Liver (tissue), 9 donors: ENCODE results near the gene HOXB8. TPM values are rescaled to one million over a fixed set of nuclear protein-coding genes. Genes with fewer than 3 reads are reported as not detected.
A peak's percentile ranks its signal among the peaks of the same experiment; 100 is the strongest.

Experiments
- DNase-seq: peaks from one replicate; pipeline ENCODE4 v3.0.0-alpha.2; 2017; ENCODE audit warnings: low spot score
- H3K27ac ChIP-seq, 2 donors: one replicate each; pipeline ENCODE4 v1.7.0; 2013; ENCODE audit warnings: inconsistent platforms in 2 of 2, low read length in 2 of 2, control low read depth in 1 of 2, low read depth in 1 of 2, mild to moderate bottlenecking in 1 of 2
- H3K27me3 ChIP-seq, 4 donors: one replicate each; pipeline versions ENCODE4 v1.6.1 to v1.7.0; 2013; ENCODE audit warnings: low read length in 3 of 4, inconsistent platforms in 1 of 4, mild to moderate bottlenecking in 1 of 4, moderate library complexity in 1 of 4; ENCODE audit not compliant: control insufficient read depth in 4 of 4, insufficient read depth in 4 of 4
- H3K36me3 ChIP-seq, 4 donors: one replicate each; pipeline versions ENCODE4 v1.6.1 to v1.7.0; 2013; ENCODE audit warnings: low read length in 3 of 4, mild to moderate bottlenecking in 3 of 4, low read depth in 1 of 4, moderate library complexity in 1 of 4; ENCODE audit not compliant: control insufficient read depth in 4 of 4, insufficient read depth in 3 of 4
- H3K4me1 ChIP-seq, 4 donors: one replicate each; pipeline versions ENCODE4 v1.6.1 to v1.7.0; 2013; ENCODE audit warnings: low read length in 3 of 4, mild to moderate bottlenecking in 3 of 4, moderate library complexity in 1 of 4; ENCODE audit not compliant: control insufficient read depth in 4 of 4, insufficient read depth in 4 of 4
- H3K4me3 ChIP-seq, 3 donors: one replicate each; pipeline versions ENCODE4 v1.6.1 to v1.7.0; 2013; ENCODE audit warnings: low read length in 3 of 3, control low read depth in 1 of 3, low read depth in 1 of 3, mild to moderate bottlenecking in 1 of 3
- H3K9ac ChIP-seq, 2 donors: one replicate each; pipeline ENCODE4 v1.7.0; 2013; ENCODE audit warnings: low read length in 2 of 2, mild to moderate bottlenecking in 2 of 2, moderate library complexity in 2 of 2, control low read depth in 1 of 2, low read depth in 1 of 2
- H3K9me3 ChIP-seq, 4 donors: one replicate each; pipeline versions ENCODE4 v1.6.1 to v1.7.0; 2013; ENCODE audit warnings: low read length in 3 of 4; ENCODE audit not compliant: control insufficient read depth in 4 of 4
- ATF3 ChIP-seq: IDR thresholded peaks from 2 replicates; pipeline ENCODE4 v1.6.1; 2016; ENCODE audit warnings: antibody characterized with exemption
- CTCF ChIP-seq: fragments of 150-350 bp; IDR thresholded peaks from 2 replicates; pipeline ENCODE4 v1.5.1; 2017; ENCODE audit warnings: improper control_type of control experiment, low read depth, low read length; ENCODE audit not compliant: missing input control
- EGR1 ChIP-seq, 2 donors: IDR thresholded peaks; 2 replicates each; pipeline ENCODE4 v1.6.1; 2016 to 2018; ENCODE audit warnings: antibody characterized with exemption in 2 of 2, low read depth in 2 of 2
- FOXA1 ChIP-seq: IDR thresholded peaks from 2 replicates; pipeline ENCODE4 v1.6.1; 2016; ENCODE audit warnings: antibody characterized with exemption
- FOXA2 ChIP-seq: IDR thresholded peaks from 2 replicates; pipeline ENCODE4 v1.6.1; 2016; ENCODE audit warnings: antibody characterized with exemption
- GABPA ChIP-seq, 2 donors: IDR thresholded peaks in 1 of 2; conservative IDR thresholded peaks in 1 of 2; 2 replicates each; pipeline ENCODE4 v1.6.1; 2016; ENCODE audit warnings: antibody characterized with exemption in 2 of 2, mild to moderate bottlenecking in 1 of 2, moderate library complexity in 1 of 2
- HNF4A ChIP-seq, 2 donors: conservative IDR thresholded peaks; 2 replicates each; pipeline ENCODE4 v1.6.1; 2016; ENCODE audit warnings: antibody characterized with exemption in 2 of 2, mild to moderate bottlenecking in 2 of 2
- HNF4G ChIP-seq: IDR thresholded peaks from 2 replicates; pipeline ENCODE4 v1.6.1; 2016; ENCODE audit warnings: antibody characterized with exemption
- JUND ChIP-seq, 2 donors: IDR thresholded peaks; 2 replicates each; pipeline ENCODE4 v1.6.1; 2016; ENCODE audit warnings: antibody characterized with exemption in 2 of 2
- MAX ChIP-seq: IDR thresholded peaks from 2 replicates; pipeline ENCODE4 v1.6.1; 2016; ENCODE audit warnings: antibody characterized with exemption
- NR2F2 ChIP-seq: IDR thresholded peaks from 2 replicates; pipeline ENCODE4 v1.6.1; 2016; ENCODE audit warnings: antibody characterized with exemption
- RAD21 ChIP-seq, 2 donors: IDR thresholded peaks; 2 replicates each; pipeline ENCODE4 v1.6.1; 2016; ENCODE audit warnings: antibody characterized with exemption in 2 of 2, mild to moderate bottlenecking in 2 of 2
- RXRA ChIP-seq, 2 donors: IDR thresholded peaks; 2 replicates each; pipeline ENCODE4 v1.6.1; 2017 to 2018; ENCODE audit warnings: antibody characterized with exemption in 2 of 2, mild to moderate bottlenecking in 1 of 2
- SP1 ChIP-seq: IDR thresholded peaks from 2 replicates; pipeline ENCODE4 v1.6.1; 2018; ENCODE audit warnings: antibody characterized with exemption, mild to moderate bottlenecking
- TAF1 ChIP-seq: conservative IDR thresholded peaks from 2 replicates; pipeline ENCODE4 v1.6.1; 2016; ENCODE audit warnings: antibody characterized with exemption, mild to moderate bottlenecking
- YY1 ChIP-seq: IDR thresholded peaks from 2 replicates; pipeline ENCODE4 v1.6.1; 2016; ENCODE audit warnings: antibody characterized with exemption, mild to moderate bottlenecking
- WGBS: extraction: QIAGEN DNeasy Blood & Tissue Kit; methylation state at CpG from one replicate; pipeline ENCODE4 v1.1.7; 2013; 5-methylcytosine and 5-hydroxymethylcytosine counted together
- polyA plus RNA-seq, 2 donors: library from polyadenylated mRNA; stranded (reverse) in 1 of 2; unstranded in 1 of 2; fragments of 200-250 nt in 1 of 2; fragments of >200 nt in 1 of 2; fragmentation: Nextera tagmentation in 1 of 2; extraction: Ambion mirVana in 1 of 2; gene quantifications; one replicate each; pipeline versions ENCODE4 v1.2.1 to v1.2.3, GENCODE V29; 2013 to 2015
- total RNA-seq, 2 donors: library from RNA; depleted of rRNA; stranded (reverse); fragments of >200 nt; gene quantifications; one replicate each; pipeline ENCODE4 v1.2.3, GENCODE V29; 2014
- TF ChIP-seq, protein P1 (sequence below): IDR thresholded peaks from 2 replicates; pipeline ENCODE4 v1.6.1; 2016; ENCODE audit warnings: antibody characterized with exemption, mild to moderate bottlenecking
- TF ChIP-seq, protein P2 (sequence below): IDR thresholded peaks from 2 replicates; pipeline ENCODE4 v1.6.1; 2016; ENCODE audit warnings: antibody characterized with exemption
- donor health status: healthy.
- donor health status: healthy.
- donor health status: healthy.
- donor health status: healthy.
- donor health status: healthy.

The HOXB8 gene
- total and polyA plus RNA-seq, 4 donors = not detected

GRCh38 chr17:48624544-48625494, 9.7 kb upstream of the HOXB8 start:
- Histone ChIP-seq H3K27me3 (peaks cover 4 to 52% (median 38%) of the 10 kb centered on the region in 4 donors), H3K4me3 (peak overlapping the region in 1 of 3 donors; percentile 39), H3K27ac (no peak overlapping the region), H3K36me3 (no peaks in the 10 kb centered on the region), H3K9me3 (no peaks in the 10 kb centered on the region), H3K4me1 (peaks cover 7 to 14% (median 13%) of the 10 kb centered on the region in 4 donors), H3K9ac (no peak overlapping the region)
- TF ChIP-seq RXRA (IDR thresholded peaks at IDR 0.05) (no peak), RAD21 (IDR thresholded peaks at IDR 0.05) (no peak), ATF3 (no peak), SP1 (no peak), NR2F2 (no peak), MAX (no peak), EGR1 (IDR thresholded peaks at IDR 0.05; ENCODE audit: low read depth in 2 of 2) (no peak), GABPA (IDR thresholded peaks at IDR 0.05 in 1 of 2, conservative IDR thresholded peaks at IDR 0.05 in 1 of 2) (no peak), HNF4A (conservative IDR thresholded peaks at IDR 0.05) (no peak), HNF4G (no peak), YY1 (no peak), TAF1 (no peak), FOXA2 (no peak)
- TF ChIP-seq, protein P1, sequence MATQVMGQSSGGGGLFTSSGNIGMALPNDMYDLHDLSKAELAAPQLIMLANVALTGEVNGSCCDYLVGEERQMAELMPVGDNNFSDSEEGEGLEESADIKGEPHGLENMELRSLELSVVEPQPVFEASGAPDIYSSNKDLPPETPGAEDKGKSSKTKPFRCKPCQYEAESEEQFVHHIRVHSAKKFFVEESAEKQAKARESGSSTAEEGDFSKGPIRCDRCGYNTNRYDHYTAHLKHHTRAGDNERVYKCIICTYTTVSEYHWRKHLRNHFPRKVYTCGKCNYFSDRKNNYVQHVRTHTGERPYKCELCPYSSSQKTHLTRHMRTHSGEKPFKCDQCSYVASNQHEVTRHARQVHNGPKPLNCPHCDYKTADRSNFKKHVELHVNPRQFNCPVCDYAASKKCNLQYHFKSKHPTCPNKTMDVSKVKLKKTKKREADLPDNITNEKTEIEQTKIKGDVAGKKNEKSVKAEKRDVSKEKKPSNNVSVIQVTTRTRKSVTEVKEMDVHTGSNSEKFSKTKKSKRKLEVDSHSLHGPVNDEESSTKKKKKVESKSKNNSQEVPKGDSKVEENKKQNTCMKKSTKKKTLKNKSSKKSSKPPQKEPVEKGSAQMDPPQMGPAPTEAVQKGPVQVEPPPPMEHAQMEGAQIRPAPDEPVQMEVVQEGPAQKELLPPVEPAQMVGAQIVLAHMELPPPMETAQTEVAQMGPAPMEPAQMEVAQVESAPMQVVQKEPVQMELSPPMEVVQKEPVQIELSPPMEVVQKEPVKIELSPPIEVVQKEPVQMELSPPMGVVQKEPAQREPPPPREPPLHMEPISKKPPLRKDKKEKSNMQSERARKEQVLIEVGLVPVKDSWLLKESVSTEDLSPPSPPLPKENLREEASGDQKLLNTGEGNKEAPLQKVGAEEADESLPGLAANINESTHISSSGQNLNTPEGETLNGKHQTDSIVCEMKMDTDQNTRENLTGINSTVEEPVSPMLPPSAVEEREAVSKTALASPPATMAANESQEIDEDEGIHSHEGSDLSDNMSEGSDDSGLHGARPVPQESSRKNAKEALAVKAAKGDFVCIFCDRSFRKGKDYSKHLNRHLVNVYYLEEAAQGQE = no peak
- 3% methylated on average over 66 of the region's 66 CpGs for WGBS
- DNase-seq = no peak

DNA sequence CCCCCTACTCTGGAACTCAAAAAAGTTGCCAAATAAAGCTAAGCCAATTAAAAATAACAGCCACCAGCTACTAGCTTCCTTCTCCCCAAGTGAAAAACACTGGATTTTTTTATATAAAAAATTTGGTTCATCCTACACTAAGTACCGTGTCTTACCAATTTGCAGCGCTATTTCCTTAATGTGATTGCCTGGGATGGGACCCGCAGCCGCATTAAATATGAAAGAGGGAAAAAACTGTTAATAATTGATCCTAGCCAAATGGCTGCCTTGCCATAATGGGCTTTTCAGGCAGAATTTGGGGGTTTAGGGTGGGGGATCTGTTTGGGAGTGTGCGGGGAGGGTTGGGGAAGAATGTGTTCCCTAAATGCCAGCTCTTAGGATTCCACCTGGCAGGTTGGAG, 9.0 kb upstream of the HOXB8 start:
- H3K27me3 ChIP-seq = peaks cover 4 to 50% (median 35%) of the 10 kb centered on the region in 4 donors
- H3K9me3 ChIP-seq = no peaks in the 10 kb centered on the region
- no peak for DNase-seq
- peaks cover 7 to 14% (median 13%) of the 10 kb centered on the region in 4 donors for H3K4me1 ChIP-seq
- no peak overlapping the region for H3K27ac ChIP-seq
- WGBS = 18% methylated on average over 5 of the region's 5 CpGs
- TF ChIP-seq ATF3 (no peak), HNF4G (no peak), YY1 (no peak), RAD21 (IDR thresholded peaks at IDR 0.05) (no peak), NR2F2 (no peak), EGR1 (IDR thresholded peaks at IDR 0.05; ENCODE audit: low read depth in 2 of 2) (no peak), TAF1 (no peak), RXRA (IDR thresholded peaks at IDR 0.05) (no peak), FOXA2 (no peak), FOXA1 (no peak), CTCF (no peak), SP1 (no peak), GABPA (IDR thresholded peaks at IDR 0.05 in 1 of 2, conservative IDR thresholded peaks at IDR 0.05 in 1 of 2) (no peak), JUND (IDR thresholded peaks at IDR 0.05) (no peak), MAX (no peak), HNF4A (conservative IDR thresholded peaks at IDR 0.05) (no peak)
- TF ChIP-seq, protein P2, sequence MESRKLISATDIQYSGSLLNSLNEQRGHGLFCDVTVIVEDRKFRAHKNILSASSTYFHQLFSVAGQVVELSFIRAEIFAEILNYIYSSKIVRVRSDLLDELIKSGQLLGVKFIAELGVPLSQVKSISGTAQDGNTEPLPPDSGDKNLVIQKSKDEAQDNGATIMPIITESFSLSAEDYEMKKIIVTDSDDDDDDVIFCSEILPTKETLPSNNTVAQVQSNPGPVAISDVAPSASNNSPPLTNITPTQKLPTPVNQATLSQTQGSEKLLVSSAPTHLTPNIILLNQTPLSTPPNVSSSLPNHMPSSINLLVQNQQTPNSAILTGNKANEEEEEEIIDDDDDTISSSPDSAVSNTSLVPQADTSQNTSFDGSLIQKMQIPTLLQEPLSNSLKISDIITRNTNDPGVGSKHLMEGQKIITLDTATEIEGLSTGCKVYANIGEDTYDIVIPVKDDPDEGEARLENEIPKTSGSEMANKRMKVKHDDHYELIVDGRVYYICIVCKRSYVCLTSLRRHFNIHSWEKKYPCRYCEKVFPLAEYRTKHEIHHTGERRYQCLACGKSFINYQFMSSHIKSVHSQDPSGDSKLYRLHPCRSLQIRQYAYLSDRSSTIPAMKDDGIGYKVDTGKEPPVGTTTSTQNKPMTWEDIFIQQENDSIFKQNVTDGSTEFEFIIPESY = no peak
- no peak overlapping the region for H3K4me3 ChIP-seq
- no peaks in the 10 kb centered on the region for H3K36me3 ChIP-seq
- no peak overlapping the region for H3K9ac ChIP-seq
